ENCODE results near the gene SLU7.
A peak's percentile ranks its signal among the peaks of the same experiment; 100 is the strongest.

The SLU7 gene

GRCh38 chr5:160418561-160419457 lies at the start of gene SLU7:
SLU7 (minus strand) TSS chr5:160419081; CDS start chr5:160415294, 3,787 bp downstream.
- peak; percentile 76 to 88 for DNase-seq (ENCODE audit: low read depth in 2 of 2, low spot score in 1 of 2)

GRCh38 chr5:160468363-160468975 lies 49.6 kb upstream of the SLU7 start:
- no peak for DNase-seq (ENCODE audit: low read depth in 2 of 2, low spot score in 1 of 2)

GRCh38 chr5:160467555-160468362 lies 48.9 kb upstream of the SLU7 start:
- peak; percentile 52 to 53 for DNase-seq (ENCODE audit: low read depth in 2 of 2, low spot score in 1 of 2)

- no peak for DNase-seq (ENCODE audit: low read depth in 2 of 2, low spot score in 1 of 2)
Measured at GRCh38 chr5:160466889-160467554, 48.1 kb upstream of the SLU7 start.

GRCh38 chr5:160466116-160466515 lies 47.2 kb upstream of the SLU7 start:
- no peak for DNase-seq (ENCODE audit: low read depth in 2 of 2, low spot score in 1 of 2)

GRCh38 chr5:160464466-160464797 lies 45.6 kb upstream of the SLU7 start:
- DNase-seq (ENCODE audit: low read depth in 2 of 2, low spot score in 1 of 2): no peak

GRCh38 chr5:160463740-160464465 lies 45.0 kb upstream of the SLU7 start:
- no peak for DNase-seq (ENCODE audit: low read depth in 2 of 2, low spot score in 1 of 2)

- DNase-seq (ENCODE audit: low read depth in 2 of 2, low spot score in 1 of 2): no peak
Measured at GRCh38 chr5:160463227-160463626, 44.3 kb upstream of the SLU7 start.

- DNase-seq (ENCODE audit: low read depth in 2 of 2, low spot score in 1 of 2): no peak
Measured at GRCh38 chr5:160462167-160462566, 43.3 kb upstream of the SLU7 start.

GRCh38 chr5:160461378-160461777 lies 42.5 kb upstream of the SLU7 start:
- DNase-seq (ENCODE audit: low read depth in 2 of 2, low spot score in 1 of 2): no peak

GRCh38 chr5:160460377-160461049 lies 41.6 kb upstream of the SLU7 start:
- no peak for DNase-seq (ENCODE audit: low read depth in 2 of 2, low spot score in 1 of 2)

GRCh38 chr5:160458806-160459800 lies 40.2 kb upstream of the SLU7 start:
- DNase-seq (ENCODE audit: low read depth in 2 of 2, low spot score in 1 of 2): no peak

- no peak for DNase-seq (ENCODE audit: low read depth in 2 of 2, low spot score in 1 of 2)
Measured at GRCh38 chr5:160457252-160457651, 38.4 kb upstream of the SLU7 start.

- DNase-seq (ENCODE audit: low read depth in 2 of 2, low spot score in 1 of 2): no peak
Measured at GRCh38 chr5:160456480-160457177, 37.7 kb upstream of the SLU7 start.

- no peak for DNase-seq (ENCODE audit: low read depth in 2 of 2, low spot score in 1 of 2)
Measured at GRCh38 chr5:160455600-160455999, 36.7 kb upstream of the SLU7 start.

- no peak for DNase-seq (ENCODE audit: low read depth in 2 of 2, low spot score in 1 of 2)
Measured at GRCh38 chr5:160453751-160454150, 34.9 kb upstream of the SLU7 start.

GRCh38 chr5:160452795-160453194 lies 33.9 kb upstream of the SLU7 start:
- no peak for DNase-seq (ENCODE audit: low read depth in 2 of 2, low spot score in 1 of 2)

- no peak for DNase-seq (ENCODE audit: low read depth in 2 of 2, low spot score in 1 of 2)
Measured at GRCh38 chr5:160452036-160452435, 33.2 kb upstream of the SLU7 start.
